ENCODE results near the gene NMBR.

- TF ChIP-seq TAF7 (optimal IDR thresholded peaks at IDR 0.05; ENCODE audit: borderline replicate concordance, low read depth, low read length) (no peak), EZH2 (IDR thresholded peaks at IDR 0.05; ENCODE audit: low read depth, low read length, severe bottlenecking) (no peak), TEAD4 (IDR thresholded peaks at IDR 0.05; ENCODE audit: low read depth, low read length) (no peak), POLR2A (IDR thresholded peaks at IDR 0.05; ENCODE audit: control extremely low read depth in 1 of 2, low read depth in 2 of 2, low read length in 2 of 2) (no peak), POLR2AphosphoS5 (IDR thresholded peaks at IDR 0.05; ENCODE audit: low read depth, low read length) (no peak), CTCF (IDR thresholded peaks at IDR 0.05; ENCODE audit: control extremely low read depth in 1 of 3, insufficient read depth in 1 of 3, low read depth in 1 of 3, low read length in 3 of 3) (no peak), TCF12 (IDR thresholded peaks at IDR 0.05; ENCODE audit: low read depth, low read length) (no peak)
Observed at GRCh38 chr6:142172758-142173157, 25.8 kb upstream of the NMBR start.

Data from H1 (cell line).